Stimulated activated CD8-positive, alpha-beta memory T cell treated with anti-CD3 and anti-CD28 coated beads, Interleukin-12 subunit alpha, Interleukin-12 subunit beta, amount 100 ng/mL, for 1 hour (primary cell): ENCODE results near the gene RNASET2.

Experiments
- DNase-seq: peaks from one replicate; pipeline ENCODE4 v3.0.0-alpha.2; 2020; ENCODE audit warnings: low read depth

RNASET2 gene

GRCh38 chr6:166946125-166946524, 10.2 kb downstream of the RNASET2 start:
- DNase-seq: no peak

GRCh38 chr6:166944666-166945256, 11.6 kb downstream of the RNASET2 start:
- no peak for DNase-seq

GRCh38 chr6:166942393-166943168, 13.8 kb downstream of the RNASET2 start:
- no peak for DNase-seq

GRCh38 chr6:166940643-166941068, 15.7 kb downstream of the RNASET2 start:
- no peak for DNase-seq

GRCh38 chr6:166939894-166940293, 16.5 kb downstream of the RNASET2 start:
- no peak for DNase-seq

GRCh38 chr6:166939345-166939744, 17.0 kb downstream of the RNASET2 start:
- DNase-seq: no peak

- DNase-seq: no peak
These were observed 17.6 kb downstream of the RNASET2 start for GRCh38 chr6:166938704-166939103.

- no peak for DNase-seq
These were observed 18.2 kb downstream of the RNASET2 start for GRCh38 chr6:166938150-166938549.

- no peak for DNase-seq
These were observed 18.6 kb downstream of the RNASET2 start for GRCh38 chr6:166937746-166938145.

- DNase-seq: no peak
These were observed 20.1 kb downstream of the RNASET2 start for GRCh38 chr6:166936079-166936787.

GRCh38 chr6:166935353-166935752, 21.0 kb downstream of the RNASET2 start:
- no peak for DNase-seq

- no peak for DNase-seq
These were observed 22.2 kb downstream of the RNASET2 start for GRCh38 chr6:166934174-166934573.

GRCh38 chr6:166933396-166933795, 23.0 kb downstream of the RNASET2 start:
- DNase-seq: no peak

GRCh38 chr6:166932616-166933015, 23.7 kb downstream of the RNASET2 start:
- DNase-seq: no peak

GRCh38 chr6:166932116-166932515, 24.2 kb downstream of the RNASET2 start:
- no peak for DNase-seq

GRCh38 chr6:166931426-166931970, 24.9 kb downstream of the RNASET2 start:
- no peak for DNase-seq

- DNase-seq: no peak
These were observed 25.9 kb downstream of the RNASET2 start for GRCh38 chr6:166930354-166930891.

- DNase-seq: no peak
These were observed 26.7 kb downstream of the RNASET2 start for GRCh38 chr6:166929542-166930189.

- no peak for DNase-seq
These were observed 27.5 kb downstream of the RNASET2 start for GRCh38 chr6:166928644-166929541.

- no peak for DNase-seq
These were observed 28.3 kb downstream of the RNASET2 start for GRCh38 chr6:166927935-166928643.
